Effector memory CD4-positive, alpha-beta T cell (primary cell): ENCODE data around the gene TBC1D16.

Source experiments
- DNase-seq, 3 donors: peaks; one replicate each; pipeline ENCODE4 v3.0.0-alpha.2; 2020
- H3K27ac ChIP-seq: 2 replicates; pipeline ENCODE4 v1.7.0; 2013; ENCODE audit warnings: mild to moderate bottlenecking, low read length, moderate library complexity; ENCODE audit not compliant: insufficient read depth, poor library complexity, severe bottlenecking
- H3K27me3 ChIP-seq: replicated peaks from 2 replicates; pipeline ENCODE4 v1.7.0; 2013; ENCODE audit warnings: mild to moderate bottlenecking, low read length; ENCODE audit not compliant: insufficient read depth, control insufficient read depth, poor library complexity, severe bottlenecking
- H3K36me3 ChIP-seq: 2 replicates; pipeline ENCODE4 v1.7.0; 2013; ENCODE audit warnings: mild to moderate bottlenecking, low read length, moderate library complexity; ENCODE audit not compliant: control insufficient read depth, insufficient read depth
- H3K4me1 ChIP-seq: 2 replicates; pipeline ENCODE4 v1.7.0; 2013; ENCODE audit warnings: low read length, mild to moderate bottlenecking; ENCODE audit not compliant: control insufficient read depth, insufficient read depth, poor library complexity, severe bottlenecking
- H3K4me3 ChIP-seq: 2 replicates; pipeline ENCODE4 v1.7.0; 2013; ENCODE audit warnings: low read length, low read depth, mild to moderate bottlenecking; ENCODE audit not compliant: insufficient read depth, poor library complexity, severe bottlenecking
- H3K9me3 ChIP-seq: 2 replicates; pipeline ENCODE4 v1.7.0; 2013; ENCODE audit warnings: mild to moderate bottlenecking, low read length, moderate library complexity; ENCODE audit not compliant: control insufficient read depth

TBC1D16 gene

DNA sequence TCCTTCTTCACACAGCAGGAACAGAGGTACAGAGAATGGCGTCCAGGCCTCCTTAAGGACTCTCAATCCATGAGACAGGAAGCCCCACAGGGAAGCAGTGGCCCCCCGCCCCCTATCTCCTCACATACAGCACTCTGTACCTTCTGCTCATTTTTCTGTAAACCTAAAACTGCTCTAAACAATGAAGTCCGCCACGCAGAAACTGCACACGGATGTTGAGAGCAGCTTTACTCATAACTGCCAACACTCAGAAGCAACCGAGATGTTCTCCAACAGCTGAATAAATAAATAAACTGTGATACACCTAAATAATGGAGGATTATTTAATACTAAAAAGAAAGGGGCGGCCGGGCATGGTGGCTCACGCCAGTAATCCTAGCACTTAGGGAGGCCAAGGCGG is 9.9 kb downstream of the TBC1D16 start:
- Histone ChIP-seq H3K9me3 (no peaks in the 10 kb centered on the region), H3K4me1 (no peaks in the 10 kb centered on the region), H3K4me3 (no peak overlapping the region), H3K36me3 (no peaks in the 10 kb centered on the region), H3K27me3 (no peaks in the 10 kb centered on the region), H3K27ac (no peak overlapping the region)
- no peak for DNase-seq

GRCh38 chr17:80025140-80025539 is 10.5 kb downstream of the TBC1D16 start:
- no peak overlapping the region for H3K4me3 ChIP-seq
- no peak overlapping the region for H3K27ac ChIP-seq
- no peaks in the 10 kb centered on the region for H3K27me3 ChIP-seq
- H3K4me1 ChIP-seq, result no peaks in the 10 kb centered on the region
- H3K9me3 ChIP-seq, result no peaks in the 10 kb centered on the region
- no peaks in the 10 kb centered on the region for H3K36me3 ChIP-seq
- no peak for DNase-seq

DNA sequence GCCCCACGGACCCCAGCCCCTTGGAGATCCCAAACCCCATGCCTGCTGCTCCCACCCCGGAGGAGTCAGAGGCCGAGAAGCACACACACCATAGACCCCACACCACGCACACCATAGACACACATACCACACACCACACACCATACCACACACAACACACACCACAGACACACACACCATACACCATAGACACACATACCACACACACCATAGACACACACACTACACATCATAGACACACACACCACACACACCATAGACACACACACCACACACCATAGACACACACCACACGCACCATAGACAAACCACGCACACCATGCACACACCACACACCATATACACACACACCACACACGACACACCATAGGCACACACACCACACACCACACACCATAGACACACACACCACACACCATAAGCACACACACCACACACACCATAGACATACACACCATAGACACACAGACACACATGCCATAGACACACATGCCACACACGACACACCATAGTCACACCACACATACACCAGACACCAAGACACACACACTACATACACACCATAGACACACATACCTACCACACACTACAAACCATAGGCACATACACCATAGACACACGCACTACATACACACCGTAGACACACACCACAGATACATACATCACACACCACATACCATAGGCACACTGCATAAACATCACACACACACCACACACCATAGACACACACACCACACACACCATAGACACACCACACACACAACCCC is 11.3 kb downstream of the TBC1D16 start:
- Histone ChIP-seq H3K4me3 (no peak overlapping the region), H3K27me3 (no peaks in the 10 kb centered on the region), H3K27ac (no peak overlapping the region), H3K9me3 (no peaks in the 10 kb centered on the region), H3K4me1 (no peaks in the 10 kb centered on the region), H3K36me3 (no peaks in the 10 kb centered on the region)
- DNase-seq, result no peak

- no peak overlapping the region for H3K4me3 ChIP-seq
- no peak overlapping the region for H3K27ac ChIP-seq
- DNase-seq, result no peak
- H3K4me1 ChIP-seq, result no peaks in the 10 kb centered on the region
- no peaks in the 10 kb centered on the region for H3K9me3 ChIP-seq
- H3K36me3 ChIP-seq, result no peaks in the 10 kb centered on the region
- no peaks in the 10 kb centered on the region for H3K27me3 ChIP-seq
Observed at GRCh38 chr17:80023481-80024205, 12.0 kb downstream of the TBC1D16 start.

DNA sequence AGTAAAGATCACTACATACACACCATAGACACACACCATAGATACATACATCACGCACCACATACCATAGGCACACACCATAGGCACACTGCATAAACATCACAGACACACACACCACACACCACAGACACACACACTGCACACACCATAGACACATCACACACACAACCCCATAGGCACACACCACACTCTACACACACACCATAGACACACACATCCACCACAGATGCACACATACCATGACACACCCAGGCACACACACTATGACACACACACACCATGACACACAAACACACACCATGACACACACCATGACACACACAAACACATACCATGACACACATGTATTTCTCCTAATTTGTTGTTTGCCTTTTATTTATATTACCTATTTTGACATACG is 14.1 kb downstream of the TBC1D16 start:
- Histone ChIP-seq H3K9me3 (no peaks in the 10 kb centered on the region), H3K4me3 (no peak overlapping the region), H3K4me1 (no peaks in the 10 kb centered on the region), H3K27me3 (no peaks in the 10 kb centered on the region), H3K27ac (no peak overlapping the region), H3K36me3 (no peaks in the 10 kb centered on the region)
- DNase-seq, result no peak

- Histone ChIP-seq H3K36me3 (no peaks in the 10 kb centered on the region), H3K4me3 (no peak overlapping the region), H3K27ac (no peak overlapping the region), H3K9me3 (no peaks in the 10 kb centered on the region), H3K4me1 (no peaks in the 10 kb centered on the region), H3K27me3 (no peaks in the 10 kb centered on the region)
- DNase-seq, result no peak
Observed at GRCh38 chr17:80018917-80019651, 16.6 kb downstream of the TBC1D16 start.

DNA sequence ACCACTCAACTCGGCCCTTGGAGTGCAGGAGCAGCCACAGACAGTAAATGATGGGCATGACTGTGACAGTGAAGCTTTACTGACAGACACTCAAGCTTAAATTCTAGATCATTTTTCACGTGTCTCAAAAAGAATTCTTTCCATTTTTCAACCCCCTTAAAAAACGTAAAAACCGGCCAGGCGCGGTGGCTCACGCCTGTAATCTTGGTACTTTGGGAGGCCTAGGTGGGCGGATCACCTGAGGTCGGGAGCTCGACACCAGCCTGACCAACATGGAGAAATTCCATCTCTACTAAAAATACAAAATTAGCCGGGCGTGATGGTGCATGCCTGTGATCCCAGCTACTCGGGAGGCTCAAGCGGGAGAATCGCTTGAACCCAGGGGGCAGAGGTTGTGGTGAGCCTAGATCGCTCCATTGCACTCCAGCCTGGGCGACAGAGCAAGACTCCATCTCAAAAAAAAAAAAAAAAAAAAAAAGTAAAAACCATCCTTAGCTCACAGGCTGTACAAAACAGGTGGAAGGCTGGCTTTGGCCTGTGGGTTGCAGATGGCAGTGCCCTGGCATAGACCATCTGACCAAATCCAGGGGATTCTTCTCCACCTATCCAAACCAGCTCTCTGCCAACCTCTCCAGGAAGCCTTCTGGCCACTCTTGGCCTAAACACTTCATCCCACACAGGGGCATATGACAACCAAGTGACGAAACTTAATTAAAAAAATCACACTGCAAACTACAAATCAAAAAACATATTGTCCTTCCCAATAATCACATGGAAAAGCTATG is 18.3 kb downstream of the TBC1D16 start:
- H3K27ac ChIP-seq, result no peak overlapping the region

DNA sequence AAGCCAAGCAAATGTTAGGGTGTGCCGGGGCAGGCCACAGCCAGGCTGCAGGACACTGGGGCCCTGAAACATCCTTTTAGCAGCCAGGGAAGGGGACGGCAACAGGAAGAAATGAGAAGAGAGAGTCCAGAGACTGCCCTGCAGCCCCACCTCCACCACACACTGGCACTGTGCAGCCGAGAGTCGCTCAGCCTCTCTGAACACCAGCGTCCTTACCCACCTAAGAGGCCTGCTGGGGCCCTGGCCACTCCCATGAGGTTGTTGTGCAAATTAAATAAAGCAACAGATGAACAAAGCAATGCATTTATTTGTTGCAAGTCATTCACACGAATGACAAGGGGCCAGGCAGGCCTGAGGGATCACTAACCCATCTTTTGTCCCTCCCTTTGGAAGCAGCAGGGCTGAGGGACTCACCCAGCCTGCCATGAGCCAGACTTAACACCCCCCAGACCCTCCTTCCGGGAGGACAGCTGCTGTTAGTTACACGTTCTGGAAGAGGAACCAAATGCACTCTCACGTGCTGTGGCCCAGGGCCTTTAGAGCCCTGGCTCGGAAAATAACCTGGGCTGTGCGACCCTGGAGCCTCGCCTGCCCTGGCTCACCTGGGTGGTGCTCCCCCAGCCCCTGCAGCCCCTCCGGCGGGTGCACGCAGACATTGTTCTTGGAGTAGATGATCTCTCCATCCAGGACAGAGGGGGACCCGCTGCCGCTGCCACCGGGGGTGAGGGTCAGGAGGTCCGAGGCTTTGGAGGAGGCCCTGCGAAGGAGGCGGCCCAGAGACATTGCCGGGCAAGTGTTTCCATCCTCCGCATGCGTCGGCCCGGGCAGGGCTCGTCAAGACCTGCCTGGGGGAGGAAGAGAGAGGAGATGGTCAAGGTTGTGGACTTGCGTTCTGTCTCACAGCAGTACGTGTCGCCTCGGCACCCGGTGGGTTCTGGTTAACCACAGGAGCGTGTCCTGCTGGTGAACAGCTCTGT is 22.6 kb downstream of the TBC1D16 start:
- H3K9me3 ChIP-seq, result no peaks in the 10 kb centered on the region
- H3K4me1 ChIP-seq, result no peaks in the 10 kb centered on the region
- no peak for DNase-seq
- no peaks in the 10 kb centered on the region for H3K36me3 ChIP-seq
- no peak overlapping the region for H3K4me3 ChIP-seq
- no peaks in the 10 kb centered on the region for H3K27me3 ChIP-seq
- no peak overlapping the region for H3K27ac ChIP-seq

More for the DNA sequence above, 18.3 kb downstream of the TBC1D16 start:
- no peaks in the 10 kb centered on the region for H3K9me3 ChIP-seq
- no peaks in the 10 kb centered on the region for H3K27me3 ChIP-seq
- H3K36me3 ChIP-seq, result no peaks in the 10 kb centered on the region
- no peak for DNase-seq
- H3K4me3 ChIP-seq, result no peak overlapping the region
- H3K4me1 ChIP-seq, result no peaks in the 10 kb centered on the region
